GM19467 (cell line): ENCODE measurements around the gene OSBPL10.

ENCODE experiments used
- ATAC-seq: cut with Tn5 transposase; IDR thresholded peaks from one replicate; pipeline ENCODE4 v1.9.1; 2021; ENCODE audit warnings: mild to moderate bottlenecking, moderate library complexity; ENCODE audit not compliant: unreplicated experiment

Gene OSBPL10

GRCh38 chr3:31753050-31753425, 228.0 kb downstream of the OSBPL10 start:
- no peak for ATAC-seq

DNA sequence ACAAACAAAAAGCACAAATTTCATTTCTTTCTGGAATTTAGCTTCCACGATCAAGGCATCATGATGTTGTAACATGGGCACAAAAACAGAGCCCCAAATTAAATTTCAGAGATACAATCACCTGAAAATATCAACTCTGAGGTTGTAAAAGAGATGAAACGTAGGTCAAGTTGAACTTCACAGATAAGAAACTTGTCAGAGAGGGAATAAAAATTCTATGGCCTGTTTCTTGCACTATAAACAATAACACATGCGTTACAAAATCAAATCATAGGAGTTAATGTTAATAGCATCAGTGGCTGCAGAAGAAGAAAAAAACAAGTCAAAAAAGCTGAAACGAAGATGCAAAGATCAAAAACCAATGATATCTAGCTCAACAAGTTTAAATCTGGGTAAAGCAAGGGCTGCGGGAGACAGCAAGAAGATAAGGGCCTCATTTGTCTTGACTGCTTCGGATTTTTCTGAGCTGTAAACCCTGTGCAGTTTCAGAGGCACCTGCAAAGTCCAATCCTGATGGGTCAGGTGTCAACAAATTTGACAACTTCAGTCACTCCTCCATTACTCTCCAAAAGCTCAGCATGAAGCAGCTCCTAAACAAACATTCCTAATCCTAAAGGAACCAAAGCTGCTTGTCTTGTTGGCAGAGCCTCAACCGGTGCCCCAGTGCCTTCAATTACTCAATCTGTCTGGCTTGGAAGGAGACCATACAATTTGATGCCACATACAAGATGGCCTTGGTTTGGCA, 228.6 kb downstream of the OSBPL10 start:
- ATAC-seq: no peak

GRCh38 chr3:31750341-31750740, 230.7 kb downstream of the OSBPL10 start:
- ATAC-seq: no peak

GRCh38 chr3:31748933-31749295, 232.1 kb downstream of the OSBPL10 start:
- no peak for ATAC-seq

DNA sequence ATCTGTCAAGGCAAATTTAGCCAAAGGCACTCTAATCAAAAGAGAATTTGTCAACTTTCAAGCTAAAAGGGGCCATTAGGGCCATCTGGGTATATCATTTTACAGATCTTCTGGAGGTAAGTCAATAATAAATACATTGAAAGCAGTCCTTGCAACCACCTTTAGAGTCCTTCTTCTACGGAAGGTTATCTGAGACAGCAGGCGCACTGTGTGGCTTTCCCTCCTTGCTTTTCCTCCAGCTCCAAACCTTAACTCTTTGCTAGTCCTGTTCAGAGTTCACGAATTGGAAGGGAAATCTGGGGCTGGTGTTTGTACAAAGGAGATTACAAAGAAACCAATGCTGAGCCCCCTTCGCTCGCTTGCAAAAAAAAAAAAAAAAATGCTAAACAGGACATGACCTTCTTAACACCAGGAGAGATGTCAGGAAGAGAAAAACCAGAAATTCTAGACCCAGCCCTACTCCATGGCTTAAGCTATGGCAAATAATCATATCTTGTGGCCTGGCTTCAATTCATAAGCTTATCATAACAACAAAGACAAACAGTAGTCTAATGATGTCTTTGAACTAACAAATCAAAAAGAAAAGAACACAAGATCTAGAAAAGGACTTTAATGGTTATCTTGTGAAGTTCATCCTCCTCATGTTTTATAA, 232.7 kb downstream of the OSBPL10 start:
- no peak for ATAC-seq

GRCh38 chr3:31747785-31748184, 233.3 kb downstream of the OSBPL10 start:
- no peak for ATAC-seq

DNA sequence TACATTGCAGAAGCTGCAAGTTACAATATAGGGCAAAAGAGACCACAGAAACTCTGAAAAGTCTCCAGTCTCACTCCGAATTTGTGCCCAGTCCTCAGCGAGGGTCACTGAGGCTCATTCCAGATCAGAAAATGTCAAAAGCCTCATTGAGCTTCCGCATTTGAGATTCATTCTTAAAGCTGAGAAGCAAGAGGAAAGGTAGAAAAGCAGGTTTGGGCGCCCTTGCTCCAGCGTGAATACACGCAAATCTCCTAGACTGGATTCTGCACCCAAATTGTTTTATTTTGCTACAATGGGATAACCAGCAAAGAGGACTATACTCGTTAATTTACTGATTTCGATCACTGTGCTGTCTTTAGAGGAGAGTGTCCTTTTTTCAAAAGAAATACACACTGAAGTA, 236.1 kb downstream of the OSBPL10 start:
- no peak for ATAC-seq

DNA sequence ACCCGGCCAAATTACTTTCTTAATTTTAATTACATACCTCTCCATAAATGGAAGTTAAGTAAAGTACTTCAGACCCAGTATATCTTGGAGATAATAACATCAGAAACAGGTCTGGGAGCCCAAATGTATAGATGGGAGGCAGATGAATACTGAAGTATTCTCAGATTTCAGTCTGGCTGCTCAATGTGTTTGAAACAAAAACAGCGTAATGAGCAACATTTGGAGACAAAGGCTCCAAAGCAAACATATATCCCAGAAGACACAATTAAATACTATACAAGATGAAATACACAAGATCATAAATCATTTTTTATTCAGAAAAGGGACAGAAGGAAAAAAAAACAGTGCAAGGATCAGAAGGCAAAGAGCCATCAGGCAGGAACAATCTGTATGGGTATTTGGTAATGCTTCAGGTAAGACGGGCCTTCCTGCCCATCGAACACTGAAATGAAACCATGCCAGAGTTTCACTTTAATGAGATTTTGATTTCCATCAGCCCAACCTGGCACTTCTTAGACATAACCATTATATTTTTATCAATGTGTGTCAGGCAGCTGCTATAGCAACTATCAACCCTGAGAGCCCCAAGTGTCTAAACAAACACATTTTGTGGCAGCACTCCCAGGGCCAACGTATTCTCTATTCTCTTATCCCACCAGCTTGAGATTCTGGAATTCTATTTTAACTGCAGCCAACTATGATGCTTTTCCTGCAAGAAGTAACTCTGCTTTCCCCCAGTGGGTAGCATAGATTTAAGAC, 237.6 kb downstream of the OSBPL10 start:
- ATAC-seq: no peak

- ATAC-seq: no peak
These were observed 240.7 kb downstream of the OSBPL10 start for GRCh38 chr3:31740397-31740796.

DNA sequence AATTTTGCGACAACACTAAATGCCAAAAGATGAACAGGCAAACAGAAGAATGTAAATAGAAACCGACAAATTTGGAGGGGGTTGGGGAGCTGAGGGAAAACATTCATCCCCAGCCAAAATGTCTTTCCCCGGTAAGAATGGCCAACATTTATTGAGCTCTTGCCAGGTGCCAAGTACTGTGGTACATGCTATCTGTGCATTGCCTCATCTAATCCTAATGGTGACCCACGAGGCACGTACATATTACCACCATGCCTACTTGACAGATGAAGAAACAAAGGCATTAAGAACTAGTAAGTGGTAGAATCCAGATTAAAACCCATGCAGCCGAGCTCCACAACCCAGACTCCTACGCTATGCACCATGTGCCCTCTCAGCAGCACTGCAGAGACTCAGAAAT, 242.7 kb downstream of the OSBPL10 start:
- ATAC-seq: no peak

GRCh38 chr3:31735667-31736066, 245.4 kb downstream of the OSBPL10 start:
- ATAC-seq: no peak

DNA sequence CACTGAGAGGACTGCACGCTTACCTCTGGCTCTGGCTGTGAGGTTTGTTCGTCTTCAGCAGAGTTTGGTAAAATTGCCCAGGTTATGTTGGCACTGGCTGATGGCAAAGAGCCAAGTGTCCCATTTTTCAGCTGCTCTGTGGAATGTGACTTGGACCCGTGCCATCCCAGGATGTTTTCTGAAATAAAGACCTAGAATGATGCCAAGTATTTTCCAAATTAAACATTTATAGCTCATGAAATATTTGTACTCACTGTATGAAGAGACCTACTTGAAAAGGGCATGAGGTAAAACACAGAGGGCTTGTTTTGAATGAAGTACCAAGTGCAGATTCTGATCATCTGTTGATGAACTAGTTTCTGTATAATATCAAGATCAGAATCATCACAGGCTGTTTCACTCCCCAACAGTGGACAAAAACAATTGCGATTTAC, 247.8 kb downstream of the OSBPL10 start:
- ATAC-seq: no peak

DNA sequence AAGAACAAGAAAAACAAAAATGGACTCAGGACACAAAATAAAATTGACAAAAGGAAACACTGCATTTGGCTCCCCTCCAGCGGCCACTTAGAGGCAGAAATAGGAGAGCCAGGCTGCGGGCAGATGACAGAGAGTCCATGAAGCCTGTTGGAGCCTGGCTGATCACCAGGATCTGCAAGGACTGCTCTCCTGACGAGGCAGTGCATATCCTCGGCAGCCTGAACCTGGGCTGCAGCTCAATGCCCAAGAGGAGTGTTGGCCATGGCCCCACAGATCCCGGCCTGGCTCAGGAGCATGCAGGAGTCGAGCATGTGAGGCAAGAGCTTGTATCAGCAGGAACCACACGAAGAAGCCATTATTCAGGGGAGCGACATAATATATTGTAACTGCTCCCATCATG, 248.5 kb downstream of the OSBPL10 start:
- no peak for ATAC-seq

- ATAC-seq: no peak
These were observed 251.5 kb downstream of the OSBPL10 start for GRCh38 chr3:31729573-31729972.

DNA sequence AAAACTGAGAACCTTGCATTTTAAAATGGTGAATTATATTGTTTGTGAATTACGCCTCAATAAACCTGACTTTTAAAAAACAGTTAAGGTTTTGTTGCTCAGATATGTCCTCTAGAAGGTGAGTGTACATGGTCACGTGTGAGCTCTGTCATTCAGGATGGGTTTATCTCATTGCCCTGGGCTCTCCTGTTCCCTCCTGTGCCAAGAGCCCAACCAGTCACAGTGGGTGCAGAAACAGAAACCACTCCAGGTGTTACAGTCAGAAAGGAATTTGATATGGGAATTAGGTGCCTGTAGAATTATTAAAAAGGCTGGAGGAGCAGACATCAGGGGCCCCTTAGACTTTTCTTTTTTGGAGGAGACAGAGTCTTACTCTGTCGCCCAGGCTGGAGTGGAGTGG, 252.0 kb downstream of the OSBPL10 start:
- no peak for ATAC-seq

GRCh38 chr3:31728403-31728802, 252.7 kb downstream of the OSBPL10 start:
- no peak for ATAC-seq

GRCh38 chr3:31725976-31726375, 255.1 kb downstream of the OSBPL10 start:
- no peak for ATAC-seq

DNA sequence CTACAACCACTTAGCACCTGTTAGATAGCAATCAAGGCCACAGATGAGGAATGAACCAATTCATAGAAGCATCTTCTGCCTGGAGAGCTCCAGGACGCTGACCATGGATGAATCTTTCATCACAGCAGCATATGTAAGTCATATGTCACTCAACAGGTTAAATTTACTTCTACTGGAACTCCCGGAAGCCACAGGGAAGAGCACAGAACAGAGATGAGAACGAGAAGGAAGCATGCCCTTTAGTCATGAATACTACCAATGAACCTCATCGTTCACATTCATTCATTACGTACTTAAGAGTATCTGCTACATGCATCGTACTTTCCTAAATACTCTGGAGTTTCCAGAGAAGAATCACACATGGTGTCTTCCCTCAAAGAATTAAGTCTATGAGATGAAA, 255.5 kb downstream of the OSBPL10 start:
- ATAC-seq: no peak

DNA sequence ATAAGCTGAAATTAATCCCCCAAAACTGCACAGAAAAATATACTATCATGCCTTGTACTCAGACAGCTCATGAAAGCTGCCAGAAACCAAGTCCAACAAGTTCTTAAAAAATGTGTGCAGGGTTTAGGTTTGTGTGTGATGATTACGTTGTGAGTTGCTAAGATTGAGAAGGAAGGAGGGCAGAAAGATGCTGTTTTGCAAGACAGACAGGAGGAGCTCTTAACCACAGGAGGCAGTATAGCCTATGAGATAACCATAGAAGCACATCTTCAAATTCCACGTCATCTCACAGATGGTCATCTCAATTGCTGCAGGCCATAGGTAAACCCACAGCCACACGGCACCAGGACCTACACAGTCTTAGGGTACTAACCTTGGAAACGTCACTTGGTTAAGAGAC, 256.4 kb downstream of the OSBPL10 start:
- no peak for ATAC-seq

DNA sequence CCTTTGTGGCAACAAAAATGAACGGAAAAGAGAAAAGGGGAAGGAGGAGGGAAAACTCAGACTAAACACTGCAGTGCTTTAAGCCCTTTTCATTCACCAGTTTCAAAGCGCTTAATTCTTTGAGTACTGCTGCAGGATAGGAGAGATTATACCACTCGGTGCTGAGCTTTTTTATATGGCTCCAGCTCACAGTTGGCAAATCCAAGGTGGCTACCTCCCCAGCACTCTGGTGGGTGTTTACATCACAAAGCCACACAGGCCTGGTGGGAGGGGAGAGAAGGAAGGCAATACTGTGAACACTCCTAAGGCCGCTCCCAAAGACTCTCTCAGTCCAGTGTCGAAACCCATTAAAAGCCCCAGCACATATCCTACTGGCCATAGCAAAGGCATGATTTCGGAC, 256.9 kb downstream of the OSBPL10 start:
- ATAC-seq: no peak

- no peak for ATAC-seq
These were observed 257.4 kb downstream of the OSBPL10 start for GRCh38 chr3:31723701-31724100.

GRCh38 chr3:31721676-31722075, 259.4 kb downstream of the OSBPL10 start:
- ATAC-seq: no peak
